SH-SY5Y (cell line): ENCODE results near the gene CNTN4.

Experiments used
- GATA2 ChIP-seq: IDR thresholded peaks from 2 replicates; pipeline ENCODE4 v1.6.1; 2011; ENCODE audit warnings: mild to moderate bottlenecking, low read depth, low read length
- GATA3 ChIP-seq: IDR thresholded peaks from 2 replicates; pipeline ENCODE4 v1.6.1; 2011; ENCODE audit warnings: low read depth, mild to moderate bottlenecking, low read length, moderate library complexity

GRCh38 chr3:2153547-2153946 is 54.9 kb downstream of the CNTN4 start:
- TF ChIP-seq GATA3 = no peak
- TF ChIP-seq GATA2 = no peak
